Measurements from ENCODE around the gene TLE1. TPM values are rescaled to one million over a fixed set of nuclear protein-coding genes. Genes with fewer than 3 reads are reported as not detected.
A peak's percentile ranks its signal among the peaks of the same experiment; 100 is the strongest.

Gene TLE1
- total RNA-seq, 1 experiment from 2014 or later: 22.0 TPM

- Histone ChIP-seq H3K27ac (peak overlapping the region; percentile 2; the same call in 1 of the 2 replicates), H3K27me3 (replicated peaks) (no peaks in the 10 kb centered on the region), H3K4me3 (no peak overlapping the region), H3K36me3 (no peaks in the 10 kb centered on the region), H3K4me1 (replicated peaks) (peaks cover 34% of the 10 kb centered on the region), H3K9me3 (replicated peaks) (no peaks in the 10 kb centered on the region)
- DNase-seq (ENCODE audit: low read depth in 1 of 2, low spot score in 2 of 2): peak in 1 of 2 experiments; percentile 69
Observed at GRCh38 chr9:81574405-81574804, 114.9 kb downstream of the TLE1 start.

DNA sequence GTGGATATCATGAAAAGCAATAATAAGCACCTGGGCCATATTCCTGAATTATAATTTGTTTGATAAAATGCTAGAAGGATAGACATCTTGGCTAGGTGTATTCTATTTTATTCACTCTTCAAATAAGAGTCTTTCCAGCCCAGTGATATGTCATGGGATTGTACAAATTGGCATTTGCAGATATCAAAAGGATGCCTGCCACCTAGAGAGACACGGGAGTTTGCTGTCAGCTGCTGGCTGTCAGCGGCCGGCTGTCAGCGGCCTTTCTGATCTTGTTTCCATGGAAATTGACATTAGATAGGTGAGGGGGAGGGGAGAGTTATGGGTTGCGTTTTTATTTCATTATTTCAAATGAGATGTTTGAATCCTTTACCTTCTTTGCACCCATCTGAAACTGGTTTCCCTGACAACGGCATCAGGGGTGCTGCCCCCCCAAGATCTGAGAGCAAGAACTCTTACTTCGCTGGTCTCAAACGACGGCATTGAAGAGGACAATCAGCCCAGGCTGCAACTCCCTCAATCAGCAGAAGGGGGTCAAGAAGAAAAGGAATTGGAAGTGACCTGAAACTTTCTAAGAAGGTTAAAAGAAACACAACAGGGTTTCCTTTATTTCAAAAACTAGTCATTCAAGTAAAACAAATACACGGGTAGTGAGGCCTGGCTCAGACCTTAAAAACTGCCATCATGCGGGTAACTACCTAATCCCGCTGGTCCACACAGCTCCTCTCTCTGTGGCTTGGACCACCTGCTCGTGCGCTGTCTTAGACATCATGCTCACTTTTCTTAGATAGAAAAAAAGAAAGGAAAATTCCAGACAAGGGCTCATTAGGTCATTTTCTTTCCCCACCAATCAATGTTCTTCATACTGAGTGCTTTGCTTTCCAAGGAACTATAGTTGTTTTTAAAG is 115.7 kb downstream of the TLE1 start:
- H3K27me3 ChIP-seq (replicated peaks): no peaks in the 10 kb centered on the region
- H3K4me1 ChIP-seq (replicated peaks): peaks cover 27% of the 10 kb centered on the region
- no peaks in the 10 kb centered on the region for H3K9me3 ChIP-seq (replicated peaks)
- H3K4me3 ChIP-seq: no peak overlapping the region
- H3K27ac ChIP-seq: peak overlapping the region; percentile 2; the same call in 1 of the 2 replicates
- H3K36me3 ChIP-seq: no peaks in the 10 kb centered on the region
- no peak for DNase-seq (ENCODE audit: low read depth in 1 of 2, low spot score in 2 of 2)

GRCh38 chr9:81570083-81570482 is 119.3 kb downstream of the TLE1 start:
- no peak overlapping the region for H3K27ac ChIP-seq
- H3K4me3 ChIP-seq: no peak overlapping the region
- H3K9me3 ChIP-seq (replicated peaks): no peaks in the 10 kb centered on the region
- H3K4me1 ChIP-seq (replicated peaks): peaks cover 21% of the 10 kb centered on the region
- no peaks in the 10 kb centered on the region for H3K27me3 ChIP-seq (replicated peaks)
- no peak for DNase-seq (ENCODE audit: low read depth in 1 of 2, low spot score in 2 of 2)
- H3K36me3 ChIP-seq: no peaks in the 10 kb centered on the region

- H3K9me3 ChIP-seq (replicated peaks): no peaks in the 10 kb centered on the region
- no peaks in the 10 kb centered on the region for H3K27me3 ChIP-seq (replicated peaks)
- no peak for DNase-seq (ENCODE audit: low read depth in 1 of 2, low spot score in 2 of 2)
- no peak overlapping the region for H3K4me3 ChIP-seq
- no peak overlapping the region for H3K27ac ChIP-seq
- peaks cover 26% of the 10 kb centered on the region for H3K4me1 ChIP-seq (replicated peaks)
- no peaks in the 10 kb centered on the region for H3K36me3 ChIP-seq
Observed at GRCh38 chr9:81566074-81566698, 123.2 kb downstream of the TLE1 start.

GRCh38 chr9:81565609-81566008 is 123.7 kb downstream of the TLE1 start:
- Histone ChIP-seq H3K27me3 (replicated peaks) (no peaks in the 10 kb centered on the region), H3K4me3 (no peak overlapping the region), H3K36me3 (no peaks in the 10 kb centered on the region), H3K27ac (no peak overlapping the region), H3K9me3 (replicated peaks) (no peaks in the 10 kb centered on the region), H3K4me1 (replicated peaks) (peaks cover 32% of the 10 kb centered on the region)
- DNase-seq (ENCODE audit: low read depth in 1 of 2, low spot score in 2 of 2): no peak

DNA sequence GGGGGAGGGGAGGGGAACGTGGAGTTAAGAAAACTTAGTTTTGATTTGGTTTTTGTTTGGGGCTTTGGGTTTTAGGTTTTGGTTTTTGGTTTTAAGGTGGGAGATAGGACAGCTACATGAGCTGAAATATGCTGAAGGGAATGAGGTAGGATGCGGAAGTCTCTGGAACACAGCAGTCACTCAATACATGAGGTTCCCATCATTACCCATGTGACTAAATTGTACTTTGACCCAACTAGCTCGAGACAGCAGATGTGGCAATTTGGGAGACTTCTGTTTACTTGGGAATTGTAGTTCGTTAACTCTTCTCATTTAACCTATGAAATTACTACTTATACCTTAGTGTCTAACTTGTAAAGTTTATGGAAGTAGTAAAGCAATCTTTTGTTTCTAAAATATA is 124.2 kb downstream of the TLE1 start:
- Histone ChIP-seq H3K4me3 (no peak overlapping the region), H3K36me3 (no peaks in the 10 kb centered on the region), H3K27ac (no peak overlapping the region), H3K4me1 (replicated peaks) (peaks cover 37% of the 10 kb centered on the region), H3K27me3 (replicated peaks) (no peaks in the 10 kb centered on the region), H3K9me3 (replicated peaks) (no peaks in the 10 kb centered on the region)
- DNase-seq (ENCODE audit: low read depth in 1 of 2, low spot score in 2 of 2): no peak

- H3K4me3 ChIP-seq: no peak overlapping the region
- DNase-seq (ENCODE audit: low read depth in 1 of 2, low spot score in 2 of 2): no peak
Observed at GRCh38 chr9:81564632-81565031, 124.7 kb downstream of the TLE1 start.

GRCh38 chr9:81563739-81564138 is 125.6 kb downstream of the TLE1 start:
- H3K4me1 ChIP-seq (replicated peaks): peaks cover 51% of the 10 kb centered on the region
- no peak overlapping the region for H3K4me3 ChIP-seq
- no peak for DNase-seq (ENCODE audit: low read depth in 1 of 2, low spot score in 2 of 2)
- no peaks in the 10 kb centered on the region for H3K9me3 ChIP-seq (replicated peaks)
- H3K27ac ChIP-seq: no peak overlapping the region
- no peaks in the 10 kb centered on the region for H3K27me3 ChIP-seq (replicated peaks)
- H3K36me3 ChIP-seq: no peaks in the 10 kb centered on the region

More at GRCh38 chr9:81564632-81565031, 124.7 kb downstream of the TLE1 start:
- Histone ChIP-seq H3K27ac (no peak overlapping the region), H3K4me1 (replicated peaks) (peaks cover 42% of the 10 kb centered on the region), H3K9me3 (replicated peaks) (no peaks in the 10 kb centered on the region), H3K36me3 (no peaks in the 10 kb centered on the region), H3K27me3 (replicated peaks) (no peaks in the 10 kb centered on the region)

GRCh38 chr9:81563020-81563407 is 126.3 kb downstream of the TLE1 start:
- Histone ChIP-seq H3K4me3 (no peak overlapping the region), H3K4me1 (replicated peaks) (peaks cover 58% of the 10 kb centered on the region), H3K27me3 (replicated peaks) (no peaks in the 10 kb centered on the region), H3K9me3 (replicated peaks) (no peaks in the 10 kb centered on the region), H3K27ac (no peak overlapping the region), H3K36me3 (no peaks in the 10 kb centered on the region)
- DNase-seq (ENCODE audit: low read depth in 1 of 2, low spot score in 2 of 2): no peak

- H3K9me3 ChIP-seq (replicated peaks): no peaks in the 10 kb centered on the region
- H3K4me3 ChIP-seq: no peak overlapping the region
- H3K27me3 ChIP-seq (replicated peaks): no peaks in the 10 kb centered on the region
- H3K27ac ChIP-seq: peak overlapping the region; percentile 63
- DNase-seq (ENCODE audit: low read depth in 1 of 2, low spot score in 2 of 2): peak in 1 of 2 experiments; percentile 42
- H3K4me1 ChIP-seq (replicated peaks): peaks cover 63% of the 10 kb centered on the region
- H3K36me3 ChIP-seq: no peaks in the 10 kb centered on the region
Observed at GRCh38 chr9:81562231-81563019, 126.9 kb downstream of the TLE1 start.

GRCh38 chr9:81560851-81561732 is 128.3 kb downstream of the TLE1 start:
- Histone ChIP-seq H3K4me1 (replicated peaks) (peaks cover 61% of the 10 kb centered on the region), H3K27me3 (replicated peaks) (no peaks in the 10 kb centered on the region)

DNA sequence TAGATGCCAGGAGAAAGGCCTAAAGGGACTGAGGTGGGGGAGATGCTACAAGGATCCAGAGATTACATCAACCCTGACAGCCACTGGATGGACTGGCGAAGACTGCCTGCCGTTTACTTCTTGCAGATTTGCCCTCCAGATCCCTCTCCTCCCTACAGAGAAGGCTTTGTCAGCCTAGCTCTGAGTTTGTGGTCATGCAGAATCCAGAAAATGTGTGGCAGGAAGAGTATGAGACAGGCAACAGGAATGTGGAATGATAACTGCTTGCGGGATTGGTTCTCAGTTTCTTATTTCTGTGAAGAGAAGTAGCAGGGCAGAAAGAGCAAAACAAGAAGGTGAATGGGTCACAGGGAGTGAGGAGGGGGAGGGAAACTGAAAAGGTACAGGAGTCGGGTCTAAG is 129.6 kb downstream of the TLE1 start:
- H3K27ac ChIP-seq: peak overlapping the region; percentile 88
- no peaks in the 10 kb centered on the region for H3K36me3 ChIP-seq
- H3K4me1 ChIP-seq (replicated peaks): peaks cover 57% of the 10 kb centered on the region
- no peak overlapping the region for H3K4me3 ChIP-seq
- no peaks in the 10 kb centered on the region for H3K9me3 ChIP-seq (replicated peaks)
- H3K27me3 ChIP-seq (replicated peaks): no peaks in the 10 kb centered on the region
- DNase-seq (ENCODE audit: low read depth in 1 of 2, low spot score in 2 of 2): peak; percentile 82 to 94

More at GRCh38 chr9:81560851-81561732, 128.3 kb downstream of the TLE1 start:
- Histone ChIP-seq H3K9me3 (replicated peaks) (no peaks in the 10 kb centered on the region), H3K4me3 (no peak overlapping the region), H3K27ac (peak overlapping the region; percentile 88; the same call in 1 of the 2 replicates), H3K36me3 (no peaks in the 10 kb centered on the region)
- DNase-seq (ENCODE audit: low read depth in 1 of 2, low spot score in 2 of 2): no peak

DNA sequence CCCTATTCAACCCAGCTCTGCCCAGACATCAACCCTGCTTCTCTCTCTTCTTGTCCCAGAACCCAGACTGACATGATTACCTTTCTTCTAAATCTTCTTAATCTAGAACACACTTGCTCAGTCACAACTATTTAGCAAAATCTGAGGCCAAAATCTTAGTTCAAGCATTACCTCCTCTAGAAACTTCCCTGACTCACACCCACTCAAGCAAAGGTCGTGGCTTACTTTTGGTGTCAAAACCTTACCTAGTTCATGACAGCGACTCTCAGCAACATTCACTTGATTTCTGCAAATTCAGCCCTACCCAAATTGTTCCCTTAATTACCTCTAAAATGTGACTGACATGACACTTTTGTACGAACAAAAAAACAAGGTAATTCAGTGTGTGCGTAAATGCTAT is 130.2 kb downstream of the TLE1 start:
- Histone ChIP-seq H3K36me3 (no peaks in the 10 kb centered on the region), H3K27ac (peak overlapping the region; percentile 88), H3K4me3 (no peak overlapping the region), H3K9me3 (replicated peaks) (no peaks in the 10 kb centered on the region), H3K4me1 (replicated peaks) (peaks cover 57% of the 10 kb centered on the region), H3K27me3 (replicated peaks) (no peaks in the 10 kb centered on the region)
- no peak for DNase-seq (ENCODE audit: low read depth in 1 of 2, low spot score in 2 of 2)

Data from SJSA1 (cell line).